Astrocyte (in vitro differentiated cells and primary cell): ENCODE measurements around the gene IRX3. TPM values are rescaled to one million over a fixed set of nuclear protein-coding genes. Genes with fewer than 3 reads are reported as not detected.

Experiments
- DNase-seq: peaks from one replicate; pipeline ENCODE4 v3.0.0-alpha.2; 2010; ENCODE audit warnings: low read depth
- FAIRE-seq: peaks from 2 replicates; lab custom pipeline; 2011; peaks lifted over from hg19 to GRCh38; lab: Jason Lieb, UNC
- H2AFZ ChIP-seq: 2 replicates; pipeline ENCODE4 v1.6.0; 2012; ENCODE audit warnings: low read depth, low read length, inconsistent platforms
- H3K27ac ChIP-seq: 2 replicates; pipeline ENCODE4 v1.5.1; 2011; ENCODE audit warnings: low read depth, low read length, inconsistent platforms
- H3K27me3 ChIP-seq: 2 replicates; pipeline ENCODE4 v1.6.0; 2011; ENCODE audit warnings: low read length, inconsistent platforms; ENCODE audit not compliant: insufficient read depth
- H3K36me3 ChIP-seq: 2 replicates; pipeline ENCODE4 v1.5.1; 2011; ENCODE audit warnings: low read length, inconsistent platforms; ENCODE audit not compliant: insufficient read depth
- H3K4me1 ChIP-seq: 2 replicates; pipeline ENCODE4 v1.5.1; 2011; ENCODE audit warnings: low read length, inconsistent platforms; ENCODE audit not compliant: insufficient read depth
- H3K4me2 ChIP-seq: 2 replicates; pipeline ENCODE4 v1.6.0; 2012; ENCODE audit warnings: low read length, inconsistent platforms
- H3K4me3 ChIP-seq: 2 replicates; pipeline ENCODE4 v1.5.1; 2011; ENCODE audit warnings: low read depth, mild to moderate bottlenecking, low read length, inconsistent platforms; ENCODE audit not compliant: insufficient read depth
- H3K79me2 ChIP-seq: 2 replicates; pipeline ENCODE4 v1.6.0; 2012; ENCODE audit warnings: mild to moderate bottlenecking, low read length, inconsistent platforms; ENCODE audit not compliant: insufficient read depth
- H3K9ac ChIP-seq: 2 replicates; pipeline ENCODE4 v1.6.0; 2012; ENCODE audit warnings: mild to moderate bottlenecking, low read length, inconsistent platforms
- H3K9me3 ChIP-seq: 2 replicates; pipeline ENCODE4 v1.5.1; 2012; ENCODE audit warnings: low read depth, mild to moderate bottlenecking, low read length, inconsistent platforms; ENCODE audit not compliant: insufficient read depth
- H4K20me1 ChIP-seq: 2 replicates; pipeline ENCODE4 v1.6.0; 2012; ENCODE audit warnings: low read length, inconsistent platforms; ENCODE audit not compliant: insufficient read depth
- H3K27ac Mint-ChIP-seq: one replicate; pipeline ENCODE4 v1.8.0; 2021; ENCODE audit warnings: mild to moderate bottlenecking, mixed read lengths; ENCODE audit not compliant: unreplicated experiment
- H3K27me3 Mint-ChIP-seq: one replicate; pipeline ENCODE4 v1.8.0; 2021; ENCODE audit warnings: low read depth, mixed read lengths; ENCODE audit not compliant: unreplicated experiment
- H3K36me3 Mint-ChIP-seq: one replicate; pipeline ENCODE4 v1.8.0; 2021; ENCODE audit warnings: low read depth, mixed read lengths; ENCODE audit not compliant: unreplicated experiment
- H3K4me1 Mint-ChIP-seq: one replicate; pipeline ENCODE4 v1.8.0; 2021; ENCODE audit warnings: low read depth, mixed read lengths; ENCODE audit not compliant: unreplicated experiment
- H3K4me3 Mint-ChIP-seq: one replicate; pipeline ENCODE4 v1.8.0; 2021; ENCODE audit warnings: mild to moderate bottlenecking, moderate library complexity, mixed read lengths; ENCODE audit not compliant: unreplicated experiment
- H3K9me3 Mint-ChIP-seq: one replicate; pipeline ENCODE4 v1.8.0; 2021; ENCODE audit warnings: mild to moderate bottlenecking, mixed read lengths; ENCODE audit not compliant: unreplicated experiment
- EZH2 ChIP-seq: IDR thresholded peaks from 2 replicates; pipeline ENCODE4 v1.6.1; 2012; ENCODE audit warnings: mild to moderate bottlenecking, low read length, inconsistent platforms; ENCODE audit not compliant: insufficient read depth
- total RNA-seq: library from RNA; stranded (reverse); gene quantifications from 2 replicates; pipeline ENCODE4 v1.2.1, GENCODE V29; 2021
- TF ChIP-seq, protein P1 (sequence below): IDR thresholded peaks from 2 replicates; pipeline ENCODE4 v1.5.1; 2011; ENCODE audit warnings: low read depth, mild to moderate bottlenecking, inconsistent platforms, low read length, moderate library complexity; ENCODE audit not compliant: insufficient read depth

The IRX3 gene
- total RNA-seq, 1 donor from 2014 or later: 0.75 TPM

DNA sequence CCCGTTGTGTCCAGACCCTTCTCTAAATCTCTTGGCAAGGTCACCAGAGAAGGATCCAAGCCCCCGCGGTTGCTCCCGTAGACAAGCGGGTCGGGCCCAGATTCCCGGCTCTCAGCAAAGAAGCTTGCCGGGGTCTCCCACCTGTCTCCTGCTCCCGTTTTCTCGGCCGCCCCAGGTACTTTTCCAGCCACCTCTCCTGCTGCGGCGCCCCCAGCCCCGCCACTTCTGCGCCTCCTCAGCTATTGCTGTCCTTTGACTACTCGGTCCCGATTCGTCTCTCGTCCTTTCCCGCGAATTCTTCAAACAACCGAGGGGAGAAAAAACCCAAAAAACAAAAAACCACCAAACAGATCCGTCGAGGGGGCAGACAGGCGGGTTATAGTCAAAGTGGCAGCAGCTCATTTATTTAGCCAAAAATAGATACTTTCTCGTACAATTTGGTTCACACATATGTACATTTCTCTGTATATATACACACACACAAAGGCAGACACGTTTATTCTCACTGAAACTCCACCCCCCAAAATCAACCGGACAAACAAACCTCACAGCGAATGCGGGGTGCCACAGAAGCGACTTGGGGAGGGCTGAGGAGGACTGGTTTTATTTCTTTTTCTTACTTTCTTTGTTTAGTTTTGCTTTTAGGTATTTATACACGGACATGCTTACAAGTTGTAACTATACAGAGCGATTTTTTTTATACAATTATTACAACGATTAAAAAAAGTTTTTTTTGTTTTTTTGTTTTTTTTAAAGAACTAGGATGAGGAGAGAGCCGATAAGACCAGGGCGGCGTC is 3.5 kb downstream of the IRX3 start:
- no peak for FAIRE-seq

DNA sequence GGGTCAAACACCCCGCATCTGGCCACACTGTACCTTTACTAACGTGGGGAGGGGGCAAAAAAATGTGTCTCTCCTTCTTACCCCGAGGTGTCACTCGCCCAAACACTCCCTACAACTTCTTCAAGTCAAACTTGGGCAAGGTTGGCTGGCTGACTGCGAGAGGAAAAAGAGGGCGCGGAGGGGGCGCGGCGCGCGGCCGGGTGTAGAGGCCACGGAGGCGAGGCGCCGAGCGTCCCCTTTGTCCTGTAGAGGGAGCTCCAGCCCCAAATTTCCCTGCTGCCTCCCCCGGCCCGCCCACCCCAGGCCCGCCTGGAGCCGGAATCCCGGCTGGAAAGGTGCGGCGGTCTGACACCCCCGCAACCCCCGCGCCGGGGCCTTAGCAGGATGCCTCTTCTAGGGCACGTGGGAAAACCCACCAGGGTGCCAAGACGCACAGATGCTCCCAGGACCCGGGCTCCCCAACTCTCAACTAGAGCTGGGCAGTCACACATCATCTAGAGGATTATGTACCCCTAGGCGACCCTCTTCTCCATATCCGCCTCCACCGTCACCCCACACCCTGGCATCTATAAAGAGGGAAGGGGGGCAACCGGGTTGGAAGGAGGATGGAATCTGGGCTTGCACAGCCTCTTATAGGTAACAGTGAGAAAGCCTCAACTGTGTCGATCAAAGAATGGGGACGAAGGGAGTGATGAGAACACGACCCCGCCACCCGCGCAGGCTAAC is 4.2 kb downstream of the IRX3 start:
- Mint-ChIP-seq H3K36me3 (peaks cover 7% of the 10 kb centered on the region), H3K4me1 (peaks cover 3% of the 10 kb centered on the region), H3K27ac (peak overlapping the region; percentile 34), H3K27me3 (peaks cover 57% of the 10 kb centered on the region), H3K4me3 (peak overlapping the region; percentile 80), H3K9me3 (peaks cover 10% of the 10 kb centered on the region)
- Histone ChIP-seq H4K20me1 (peaks cover 7% of the 10 kb centered on the region), H3K4me2 (peak overlapping the region; percentile 100), H3K27me3 (peaks cover 14% of the 10 kb centered on the region), H3K4me1 (peaks cover 8% of the 10 kb centered on the region), H2AFZ (peak overlapping the region; percentile 56), H3K9me3 (no peaks in the 10 kb centered on the region), H3K79me2 (peaks cover 24% of the 10 kb centered on the region), H3K9ac (peak overlapping the region; percentile 89), H3K4me3 (no peak overlapping the region), H3K36me3 (no peaks in the 10 kb centered on the region), H3K27ac (no peak overlapping the region)
- TF ChIP-seq, protein P1, sequence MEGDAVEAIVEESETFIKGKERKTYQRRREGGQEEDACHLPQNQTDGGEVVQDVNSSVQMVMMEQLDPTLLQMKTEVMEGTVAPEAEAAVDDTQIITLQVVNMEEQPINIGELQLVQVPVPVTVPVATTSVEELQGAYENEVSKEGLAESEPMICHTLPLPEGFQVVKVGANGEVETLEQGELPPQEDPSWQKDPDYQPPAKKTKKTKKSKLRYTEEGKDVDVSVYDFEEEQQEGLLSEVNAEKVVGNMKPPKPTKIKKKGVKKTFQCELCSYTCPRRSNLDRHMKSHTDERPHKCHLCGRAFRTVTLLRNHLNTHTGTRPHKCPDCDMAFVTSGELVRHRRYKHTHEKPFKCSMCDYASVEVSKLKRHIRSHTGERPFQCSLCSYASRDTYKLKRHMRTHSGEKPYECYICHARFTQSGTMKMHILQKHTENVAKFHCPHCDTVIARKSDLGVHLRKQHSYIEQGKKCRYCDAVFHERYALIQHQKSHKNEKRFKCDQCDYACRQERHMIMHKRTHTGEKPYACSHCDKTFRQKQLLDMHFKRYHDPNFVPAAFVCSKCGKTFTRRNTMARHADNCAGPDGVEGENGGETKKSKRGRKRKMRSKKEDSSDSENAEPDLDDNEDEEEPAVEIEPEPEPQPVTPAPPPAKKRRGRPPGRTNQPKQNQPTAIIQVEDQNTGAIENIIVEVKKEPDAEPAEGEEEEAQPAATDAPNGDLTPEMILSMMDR: peak; percentile 12
- TF ChIP-seq EZH2: peak; percentile 68
- FAIRE-seq (no peak), DNase-seq (no peak)

More for the DNA sequence above, 3.5 kb downstream of the IRX3 start:
- Histone ChIP-seq H2AFZ (no peak overlapping the region), H3K9me3 (no peaks in the 10 kb centered on the region), H3K27me3 (peaks cover 22% of the 10 kb centered on the region), H3K36me3 (no peaks in the 10 kb centered on the region), H4K20me1 (peaks cover 7% of the 10 kb centered on the region), H3K27ac (no peak overlapping the region), H3K4me2 (peak overlapping the region; percentile 100), H3K9ac (peak overlapping the region; percentile 89), H3K4me3 (peak overlapping the region; percentile 44), H3K79me2 (peaks cover 24% of the 10 kb centered on the region), H3K4me1 (peaks cover 8% of the 10 kb centered on the region)
- Mint-ChIP-seq H3K9me3 (peaks cover 10% of the 10 kb centered on the region), H3K27me3 (peaks cover 60% of the 10 kb centered on the region), H3K4me1 (peaks cover 3% of the 10 kb centered on the region), H3K4me3 (peak overlapping the region; percentile 79), H3K27ac (peak overlapping the region; percentile 80), H3K36me3 (peaks cover 7% of the 10 kb centered on the region)
- no peak for DNase-seq
- no peak for TF ChIP-seq EZH2
- TF ChIP-seq, protein P1: no peak
